Spleen (tissue), 11 donors: ENCODE measurements around the gene TMEM108. TPM values are rescaled to one million over a fixed set of nuclear protein-coding genes. Genes with fewer than 3 reads are reported as not detected.

Experiments
- DNase-seq: peaks from one replicate; pipeline ENCODE4 v3.0.0-alpha.2; 2020
- H3K27ac ChIP-seq, 8 donors: fragments of 200-600 bp; sonication (generic) in 7 of 8; 1 replicate in 4 of 8; 2 replicates in 4 of 8; pipeline versions ENCODE4 v1.5.0 to v1.8.0; 2016 to 2021; ENCODE audit warnings: inconsistent platforms in 4 of 8, mild to moderate bottlenecking in 4 of 8, moderate library complexity in 1 of 8
- H3K27me3 ChIP-seq, 7 donors: fragments of 200-600 bp; sonication (generic) in 6 of 7; replicated peaks in 1 of 7; 1 replicate in 4 of 7; 2 replicates in 3 of 7; pipeline versions ENCODE4 v1.5.0 to v1.8.0; 2016 to 2021; ENCODE audit warnings: inconsistent platforms in 3 of 7, mild to moderate bottlenecking in 1 of 7
- H3K36me3 ChIP-seq, 6 donors: fragments of 200-600 bp; sonication (generic) in 5 of 6; 1 replicate in 4 of 6; 2 replicates in 2 of 6; pipeline versions ENCODE4 v1.5.0 to v1.8.0; 2016 to 2021; ENCODE audit warnings: inconsistent platforms in 2 of 6
- H3K4me1 ChIP-seq, 6 donors: fragments of 200-600 bp; sonication (generic) in 5 of 6; 1 replicate in 3 of 6; 2 replicates in 3 of 6; pipeline versions ENCODE4 v1.5.0 to v1.8.0; 2016 to 2021; ENCODE audit warnings: inconsistent platforms in 3 of 6
- H3K4me3 ChIP-seq, 8 donors: fragments of 200-600 bp; sonication (generic) in 7 of 8; 1 replicate in 4 of 8; 2 replicates in 4 of 8; pipeline versions ENCODE4 v1.5.0 to v1.8.0; 2016 to 2021; ENCODE audit warnings: inconsistent platforms in 4 of 8, mild to moderate bottlenecking in 4 of 8, moderate library complexity in 2 of 8
- H3K9me3 ChIP-seq, 8 donors: fragments of 200-600 bp; sonication (generic) in 7 of 8; 1 replicate in 4 of 8; 2 replicates in 4 of 8; pipeline versions ENCODE4 v1.5.0 to v1.8.0; 2016 to 2021; ENCODE audit warnings: inconsistent platforms in 4 of 8
- POLR2A ChIP-seq, 3 donors: fragments of 450-650 bp; IDR thresholded peaks; one replicate each; pipeline ENCODE4 v1.5.1; 2017; ENCODE audit warnings: antibody characterized with exemption in 3 of 3, mild to moderate bottlenecking in 1 of 3
- POLR2AphosphoS5 ChIP-seq, 3 donors: sonication (generic); formaldehyde crosslinking; IDR thresholded peaks; one replicate each; pipeline ENCODE4 v1.5.1; 2017; ENCODE audit warnings: antibody characterized with exemption in 3 of 3
- WGBS, 5 donors: extraction: QIAGEN DNeasy Blood & Tissue Kit in 3 of 5; methylation state at CpG; one replicate each; pipeline versions ENCODE4 v1.1.5 to v1.1.7; 2013 to 2018; 5-methylcytosine and 5-hydroxymethylcytosine counted together
- intact Hi-C: fragments of 100-400 bp; cut with DNase I; formaldehyde crosslinking; loops from one replicate; pipeline ENCODE4 v1.15.0; 2023; ENCODE audit warnings: low total_unique reads
- polyA plus RNA-seq, 3 donors: library from polyadenylated mRNA; stranded (reverse); fragments of 200-250 nt; gene quantifications; one replicate each; pipeline ENCODE4 v1.2.1, GENCODE V29; 2013
- total RNA-seq, 7 donors: library from RNA; depleted of rRNA in 3 of 7; stranded (reverse); fragments of >200 nt in 3 of 7; fragmentation: NEBNext Ultra II Directional in 4 of 7; extraction: Animal tissue kit (Norgen Biotek cat#: 25700) in 4 of 7; gene quantifications; one replicate each; pipeline versions ENCODE4 v1.1.0 to v1.2.1, GENCODE V29; 2016 to 2021
- TF ChIP-seq, protein P1 (sequence below), 11 experiments: fragments of 200-600 bp in 7 of 11; fragments of 450-650 bp in 4 of 11; sonication (generic) in 4 of 11; IDR thresholded peaks in 8 of 11; conservative IDR thresholded peaks in 3 of 11; 1 replicate in 7 of 11; 2 replicates in 4 of 11; pipeline versions ENCODE4 v1.4.0 to v1.8.0; 2016 to 2021; ENCODE audit warnings: antibody characterized with exemption in 11 of 11, inconsistent platforms in 4 of 11, mild to moderate bottlenecking in 1 of 11
- donor health status: healthy with polysubstance abuse.
- donor health status: DM: no; HTN: no; CAD: no; lungs with moderate emphysema.
- donor health status: DM: no; HTN: no; CAD: no.
- donor health status: Bipolar disorder and iron deficiency.
- donor health status: healthy.
- donor health status: DM: no; HTN: no; CAD: no.
- donor health status: DM: yes; HTN: yes; CAD: no.

TMEM108 gene
- total and polyA plus RNA-seq, 10 donors: 0.20 to 4.0 (median 1.1) TPM

DNA sequence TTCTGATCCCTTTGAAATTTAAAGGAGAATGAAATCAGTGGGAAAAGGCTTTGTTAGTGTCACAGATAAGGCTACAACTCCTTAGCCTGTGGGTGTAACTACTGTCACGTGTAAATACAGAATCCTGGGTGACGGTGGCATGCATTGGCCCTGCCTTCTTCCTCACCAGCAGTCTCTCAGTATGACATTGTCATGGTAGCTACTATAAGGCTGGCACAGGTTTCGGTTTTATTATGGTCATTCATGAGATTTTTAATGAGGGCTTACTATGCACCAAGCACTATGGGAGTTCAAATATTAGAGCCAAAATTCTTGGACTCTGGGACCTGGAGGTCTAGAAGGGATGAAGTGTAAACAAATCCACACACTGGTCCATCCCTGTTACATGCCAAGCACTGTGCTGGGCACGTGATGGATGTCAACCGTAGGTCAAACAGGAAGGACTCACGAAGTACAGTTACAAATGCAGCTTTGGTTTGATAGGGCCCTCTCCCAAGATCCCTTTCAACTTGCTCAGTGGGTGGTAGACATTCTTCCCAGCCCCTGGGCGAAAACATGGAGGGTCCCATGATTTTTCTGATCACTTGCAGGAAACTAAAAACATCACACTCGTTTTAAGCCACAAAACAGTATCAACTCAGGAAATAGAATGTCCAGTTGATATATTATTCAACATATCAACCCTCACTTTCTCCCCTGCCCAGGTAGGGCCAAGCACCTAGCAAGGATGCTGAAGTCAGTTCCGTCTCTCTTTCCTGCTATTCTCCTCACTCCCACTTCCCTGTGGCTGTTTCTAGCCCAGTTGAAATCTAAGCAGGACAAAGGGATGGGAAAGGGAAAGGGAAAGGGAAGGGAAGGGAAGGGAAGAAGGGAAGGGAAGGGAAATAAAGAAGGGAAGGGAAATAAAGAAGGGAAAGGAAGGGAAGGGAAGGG lies 387.0 kb downstream of the TMEM108 start:
- H3K4me3 ChIP-seq: no peak overlapping the region
- H3K9me3 ChIP-seq: no peaks in the 10 kb centered on the region
- H3K27me3 ChIP-seq: peaks cover 0 to 19% (median 0%) of the 10 kb centered on the region in 7 donors
- peak in 1 of 3 donors; percentile 17 for TF ChIP-seq POLR2A (IDR thresholded peaks at IDR 0.05)
- TF ChIP-seq, protein P1, sequence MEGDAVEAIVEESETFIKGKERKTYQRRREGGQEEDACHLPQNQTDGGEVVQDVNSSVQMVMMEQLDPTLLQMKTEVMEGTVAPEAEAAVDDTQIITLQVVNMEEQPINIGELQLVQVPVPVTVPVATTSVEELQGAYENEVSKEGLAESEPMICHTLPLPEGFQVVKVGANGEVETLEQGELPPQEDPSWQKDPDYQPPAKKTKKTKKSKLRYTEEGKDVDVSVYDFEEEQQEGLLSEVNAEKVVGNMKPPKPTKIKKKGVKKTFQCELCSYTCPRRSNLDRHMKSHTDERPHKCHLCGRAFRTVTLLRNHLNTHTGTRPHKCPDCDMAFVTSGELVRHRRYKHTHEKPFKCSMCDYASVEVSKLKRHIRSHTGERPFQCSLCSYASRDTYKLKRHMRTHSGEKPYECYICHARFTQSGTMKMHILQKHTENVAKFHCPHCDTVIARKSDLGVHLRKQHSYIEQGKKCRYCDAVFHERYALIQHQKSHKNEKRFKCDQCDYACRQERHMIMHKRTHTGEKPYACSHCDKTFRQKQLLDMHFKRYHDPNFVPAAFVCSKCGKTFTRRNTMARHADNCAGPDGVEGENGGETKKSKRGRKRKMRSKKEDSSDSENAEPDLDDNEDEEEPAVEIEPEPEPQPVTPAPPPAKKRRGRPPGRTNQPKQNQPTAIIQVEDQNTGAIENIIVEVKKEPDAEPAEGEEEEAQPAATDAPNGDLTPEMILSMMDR (IDR thresholded peaks at IDR 0.05 in 8 of 11, conservative IDR thresholded peaks at IDR 0.05 in 3 of 11): no peak
- peak in 1 of 3 donors; percentile 92 for TF ChIP-seq POLR2AphosphoS5 (IDR thresholded peaks at IDR 0.05)
- H3K36me3 ChIP-seq: no peaks in the 10 kb centered on the region
- intact Hi-C loops: loop anchor here (5.0 kb wide), 1 partner anchor 698 kb away; no protein-coding TSS in a partner anchor
- no peak for DNase-seq
- H3K4me1 ChIP-seq: peaks cover 0 to 8% (median 5%) of the 10 kb centered on the region in 6 donors
- WGBS, 5 donors: 63 to 79% (median 74%) methylated on average over 9 of the region's 9 CpGs
- peak overlapping the region in 1 of 8 donors; percentile 36 for H3K27ac ChIP-seq

DNA sequence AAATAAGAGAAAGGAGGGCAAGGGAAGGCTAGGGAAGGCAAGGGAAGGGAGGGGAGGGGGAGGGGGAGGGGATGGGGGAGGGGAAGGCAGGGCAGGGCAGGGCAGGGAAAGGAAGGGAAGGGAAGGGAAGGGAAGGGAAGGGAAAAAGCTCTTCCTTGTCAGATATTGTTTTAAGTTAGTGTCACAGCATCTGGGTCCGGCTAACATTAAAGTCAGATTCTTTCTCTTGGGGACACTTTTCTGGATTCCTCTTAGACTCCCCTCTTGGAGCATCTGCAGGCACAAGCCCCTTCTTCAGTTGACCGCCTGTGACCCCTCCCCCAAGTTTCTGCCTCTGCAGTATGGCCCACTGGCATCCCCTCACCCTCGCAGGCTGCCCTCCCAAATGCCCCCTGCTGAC lies 387.7 kb downstream of the TMEM108 start:
- 66 to 90% (median 81%) methylated on average over 3 of the region's 3 CpGs for WGBS, 5 donors
- intact Hi-C loops: no loop called here
- Histone ChIP-seq H3K4me3 (no peak overlapping the region), H3K4me1 (peaks cover 0 to 8% (median 5%) of the 10 kb centered on the region in 6 donors), H3K27me3 (peaks cover 0 to 19% (median 0%) of the 10 kb centered on the region in 7 donors), H3K9me3 (no peaks in the 10 kb centered on the region), H3K27ac (no peak overlapping the region), H3K36me3 (no peaks in the 10 kb centered on the region)
- TF ChIP-seq, protein P1 (IDR thresholded peaks at IDR 0.05 in 8 of 11, conservative IDR thresholded peaks at IDR 0.05 in 3 of 11): no peak
- TF ChIP-seq POLR2AphosphoS5 (IDR thresholded peaks at IDR 0.05) (no peak), POLR2A (IDR thresholded peaks at IDR 0.05) (no peak)
- DNase-seq: no peak

DNA sequence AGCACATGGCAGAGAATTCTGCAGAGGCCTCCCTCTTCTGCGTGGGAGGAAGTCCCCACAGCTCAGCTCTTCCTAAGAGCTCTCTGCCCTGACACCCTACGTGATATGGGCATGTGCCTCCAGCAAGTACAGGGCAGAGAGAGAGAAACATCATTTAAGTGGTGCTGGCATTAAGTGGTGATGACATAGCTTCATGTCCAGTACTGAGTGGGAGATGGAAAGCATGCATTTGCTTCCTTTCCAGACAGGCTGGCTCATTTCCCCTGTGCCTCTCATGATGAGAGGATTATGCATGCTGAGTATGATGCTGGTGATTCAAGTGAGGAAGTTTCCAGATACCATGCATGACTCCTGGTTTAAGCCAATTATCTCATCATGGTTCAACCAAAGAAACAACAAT lies 388.5 kb downstream of the TMEM108 start:
- no peak for DNase-seq
- Histone ChIP-seq H3K36me3 (no peaks in the 10 kb centered on the region), H3K9me3 (no peaks in the 10 kb centered on the region), H3K4me3 (no peak overlapping the region), H3K4me1 (peaks cover 0 to 8% (median 5%) of the 10 kb centered on the region in 6 donors), H3K27me3 (peaks cover 0 to 19% (median 0%) of the 10 kb centered on the region in 7 donors), H3K27ac (no peak overlapping the region)
- no peak for TF ChIP-seq POLR2A (IDR thresholded peaks at IDR 0.05)
- TF ChIP-seq POLR2AphosphoS5 (IDR thresholded peaks at IDR 0.05): no peak
- TF ChIP-seq, protein P1 (IDR thresholded peaks at IDR 0.05 in 8 of 11, conservative IDR thresholded peaks at IDR 0.05 in 3 of 11): no peak
- WGBS, 5 donors: 41 to 71% (median 61%) methylated on average over 2 of the region's 2 CpGs
- intact Hi-C loops: no loop called here

DNA sequence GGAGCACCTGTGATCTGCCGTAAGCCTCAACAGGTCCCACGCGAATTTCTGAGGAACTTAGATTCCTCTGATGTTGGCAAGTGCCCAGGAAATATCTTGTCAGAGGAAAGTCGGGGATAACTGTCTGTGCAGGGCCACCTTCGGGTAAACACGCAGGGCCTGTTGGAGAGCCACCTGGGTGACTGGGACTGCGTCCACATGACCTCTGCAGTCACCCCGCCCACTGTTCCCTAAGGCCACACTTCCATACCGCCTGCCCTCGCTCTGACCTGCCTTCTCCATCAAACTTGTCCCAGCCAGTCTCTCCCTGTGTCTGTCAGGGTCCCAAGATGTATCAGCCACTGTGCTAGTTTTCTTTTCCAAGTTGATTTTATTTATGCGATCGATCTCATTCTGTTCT lies 390.4 kb downstream of the TMEM108 start:
- Histone ChIP-seq H3K4me3 (no peak overlapping the region), H3K4me1 (peaks cover 0 to 4% (median 3%) of the 10 kb centered on the region in 6 donors), H3K9me3 (no peaks in the 10 kb centered on the region), H3K27me3 (peaks cover 0 to 9% (median 0%) of the 10 kb centered on the region in 7 donors), H3K36me3 (no peaks in the 10 kb centered on the region), H3K27ac (no peak overlapping the region)
- DNase-seq: no peak
- TF ChIP-seq, protein P1 (IDR thresholded peaks at IDR 0.05 in 8 of 11, conservative IDR thresholded peaks at IDR 0.05 in 3 of 11): no peak
- TF ChIP-seq POLR2A (IDR thresholded peaks at IDR 0.05) (no peak), POLR2AphosphoS5 (IDR thresholded peaks at IDR 0.05) (no peak)
- intact Hi-C loops: no loop called here
- WGBS, 5 donors: 69 to 87% (median 86%) methylated on average over 12 of the region's 12 CpGs
